ENCODE measurements around the gene C4orf33. TPM values are rescaled to one million over a fixed set of nuclear protein-coding genes. Genes with fewer than 3 reads are reported as not detected.
"Not testable (repeated sequence)": the region's sequence is repeated elsewhere in the genome, so short reads cannot be mapped to it uniquely, and the experiment has no call there.

C4orf33 gene
- total RNA-seq, 1 donor from 2014 or later, result 17.0 TPM

DNA sequence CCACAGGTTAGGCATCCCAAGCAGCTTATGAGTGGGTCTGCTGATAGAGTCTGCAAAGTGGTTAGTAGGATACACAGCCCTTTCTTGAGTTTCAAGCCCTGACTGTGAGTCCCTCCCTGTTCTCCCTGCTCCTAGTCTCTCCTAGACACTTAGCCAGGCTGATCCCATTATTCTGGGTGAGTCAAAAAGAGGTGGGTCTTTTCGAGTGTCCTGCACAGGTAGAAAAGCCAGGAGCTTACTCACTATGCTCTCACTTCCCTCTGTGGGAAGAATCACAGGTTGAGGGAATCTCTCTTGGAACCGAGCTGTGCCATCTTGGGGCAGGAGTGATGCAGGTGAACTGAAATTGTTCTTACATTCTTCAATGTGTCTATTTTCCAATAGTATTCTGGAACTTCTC lies 32.3 kb upstream of the C4orf33 start:
- peaks cover 60% of the 10 kb centered on the region for H3K9me3 Mint-ChIP-seq
- H3K4me3 Mint-ChIP-seq, result no peak overlapping the region
- H3K4me2 ChIP-seq, result no peak overlapping the region
- no peaks in the 10 kb centered on the region for H3F3A ChIP-seq (ENCODE audit: low read depth)
- H2AFZ ChIP-seq (replicated peaks), result no peak overlapping the region
- no peak overlapping the region for H3K27ac Mint-ChIP-seq
- H4K20me1 ChIP-seq (ENCODE audit: low read depth), result no peaks in the 10 kb centered on the region
- H3K36me3 ChIP-seq, result peaks cover 16% of the 10 kb centered on the region
- H3K79me2 ChIP-seq (ENCODE audit: low read depth), result no peaks in the 10 kb centered on the region
- peaks cover 24% of the 10 kb centered on the region for H3K9me3 ChIP-seq (ENCODE audit: low read depth)
- H3K27me3 ChIP-seq, result no peaks in the 10 kb centered on the region
- H3K9ac ChIP-seq, result no peak overlapping the region
- H3K4me3 ChIP-seq, result no peak overlapping the region
- DNase-seq (ENCODE audit: low spot score), result no peak
- no peak for TF ChIP-seq EZH2 (IDR thresholded peaks at IDR 0.05)
- no peak for TF ChIP-seq EZH2phosphoT487 (IDR thresholded peaks at IDR 0.05)
- TF ChIP-seq, protein P1, sequence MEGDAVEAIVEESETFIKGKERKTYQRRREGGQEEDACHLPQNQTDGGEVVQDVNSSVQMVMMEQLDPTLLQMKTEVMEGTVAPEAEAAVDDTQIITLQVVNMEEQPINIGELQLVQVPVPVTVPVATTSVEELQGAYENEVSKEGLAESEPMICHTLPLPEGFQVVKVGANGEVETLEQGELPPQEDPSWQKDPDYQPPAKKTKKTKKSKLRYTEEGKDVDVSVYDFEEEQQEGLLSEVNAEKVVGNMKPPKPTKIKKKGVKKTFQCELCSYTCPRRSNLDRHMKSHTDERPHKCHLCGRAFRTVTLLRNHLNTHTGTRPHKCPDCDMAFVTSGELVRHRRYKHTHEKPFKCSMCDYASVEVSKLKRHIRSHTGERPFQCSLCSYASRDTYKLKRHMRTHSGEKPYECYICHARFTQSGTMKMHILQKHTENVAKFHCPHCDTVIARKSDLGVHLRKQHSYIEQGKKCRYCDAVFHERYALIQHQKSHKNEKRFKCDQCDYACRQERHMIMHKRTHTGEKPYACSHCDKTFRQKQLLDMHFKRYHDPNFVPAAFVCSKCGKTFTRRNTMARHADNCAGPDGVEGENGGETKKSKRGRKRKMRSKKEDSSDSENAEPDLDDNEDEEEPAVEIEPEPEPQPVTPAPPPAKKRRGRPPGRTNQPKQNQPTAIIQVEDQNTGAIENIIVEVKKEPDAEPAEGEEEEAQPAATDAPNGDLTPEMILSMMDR (IDR thresholded peaks at IDR 0.05), result no peak
- H3K27me3 Mint-ChIP-seq (ENCODE audit: insufficient read depth, low read depth), result peaks cover 3% of the 10 kb centered on the region
- no peaks in the 10 kb centered on the region for H3K4me1 ChIP-seq
- H3K36me3 Mint-ChIP-seq, result peaks cover 48% of the 10 kb centered on the region
- H3K27ac ChIP-seq, result no peak overlapping the region
- H3K4me1 Mint-ChIP-seq, result no peaks in the 10 kb centered on the region

DNA sequence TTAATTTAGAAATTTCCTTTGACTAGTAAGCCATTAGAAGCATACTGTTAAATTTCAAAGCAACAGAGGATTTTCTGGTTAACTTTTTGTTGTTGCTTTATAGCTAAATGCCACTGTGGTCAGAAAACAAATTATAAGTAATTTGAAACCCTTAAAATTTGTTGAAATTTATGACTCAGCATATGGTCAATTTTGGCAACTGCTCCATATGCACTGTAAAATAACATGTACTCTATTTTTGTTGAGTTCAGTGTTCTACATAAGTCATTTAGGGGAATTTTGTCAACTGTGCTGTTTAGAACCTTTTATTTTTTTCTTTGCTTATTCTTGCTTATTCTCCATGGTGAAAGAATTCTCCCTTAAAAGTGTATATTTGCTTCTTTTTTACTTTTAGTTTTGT lies 31.2 kb upstream of the C4orf33 start:
- Histone ChIP-seq H3K27ac (no peak overlapping the region), H3K9me3 (ENCODE audit: low read depth) (peaks cover 18% of the 10 kb centered on the region), H3K9ac (no peak overlapping the region), H2AFZ (replicated peaks) (no peak overlapping the region), H3K36me3 (peaks cover 16% of the 10 kb centered on the region), H3K27me3 (no peaks in the 10 kb centered on the region), H3K4me2 (no peak overlapping the region), H3K4me3 (no peak overlapping the region), H3F3A (ENCODE audit: low read depth) (no peaks in the 10 kb centered on the region), H3K4me1 (no peaks in the 10 kb centered on the region), H3K79me2 (ENCODE audit: low read depth) (no peaks in the 10 kb centered on the region), H4K20me1 (ENCODE audit: low read depth) (no peaks in the 10 kb centered on the region)
- Mint-ChIP-seq H3K27me3 (ENCODE audit: insufficient read depth, low read depth) (peaks cover 3% of the 10 kb centered on the region), H3K36me3 (peaks cover 43% of the 10 kb centered on the region), H3K9me3 (peaks cover 61% of the 10 kb centered on the region), H3K27ac (no peak overlapping the region), H3K4me3 (no peak overlapping the region), H3K4me1 (no peaks in the 10 kb centered on the region)
- DNase-seq (ENCODE audit: low spot score), result no peak
- TF ChIP-seq EZH2phosphoT487 (IDR thresholded peaks at IDR 0.05), result no peak
- TF ChIP-seq, protein P1 (IDR thresholded peaks at IDR 0.05), result no peak
- TF ChIP-seq EZH2 (IDR thresholded peaks at IDR 0.05), result no peak

DNA sequence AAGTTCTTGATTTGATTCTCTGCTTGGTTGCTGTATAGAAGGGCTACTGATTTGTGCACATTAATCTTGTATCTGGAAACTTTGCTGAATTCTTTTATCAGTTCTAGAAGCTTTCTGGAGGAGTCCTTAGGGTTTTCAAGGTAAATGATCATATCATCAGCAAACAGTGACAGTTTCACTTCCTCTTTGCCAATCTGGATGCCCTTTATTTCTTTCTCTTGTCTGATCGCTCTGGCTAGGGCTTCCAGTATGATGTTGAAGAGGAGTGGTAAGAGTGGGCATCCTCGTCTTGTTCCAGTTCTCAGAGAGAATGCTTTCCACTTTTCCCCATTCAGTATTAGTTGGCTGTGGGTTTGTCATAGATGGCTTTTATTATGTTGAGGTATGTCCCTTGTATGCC lies 26.4 kb upstream of the C4orf33 start:
- not testable (repeated sequence) for DNase-seq (ENCODE audit: low spot score); H3F3A ChIP-seq (ENCODE audit: low read depth); H3K27ac ChIP-seq; H3K4me2 ChIP-seq; H3K27me3 ChIP-seq; H4K20me1 ChIP-seq (ENCODE audit: low read depth); H3K9me3 ChIP-seq (ENCODE audit: low read depth); H3K9ac ChIP-seq; H3K4me1 ChIP-seq; H3K4me3 Mint-ChIP-seq; H3K4me3 ChIP-seq; H3K27ac Mint-ChIP-seq; H2AFZ ChIP-seq (replicated peaks); H3K27me3 Mint-ChIP-seq (ENCODE audit: insufficient read depth, low read depth); H3K4me1 Mint-ChIP-seq; H3K79me2 ChIP-seq (ENCODE audit: low read depth)
- Mint-ChIP-seq H3K36me3 (peaks cover 42% of the 10 kb centered on the region), H3K9me3 (peaks cover 57% of the 10 kb centered on the region)
- peaks cover 11% of the 10 kb centered on the region for H3K36me3 ChIP-seq

DNA sequence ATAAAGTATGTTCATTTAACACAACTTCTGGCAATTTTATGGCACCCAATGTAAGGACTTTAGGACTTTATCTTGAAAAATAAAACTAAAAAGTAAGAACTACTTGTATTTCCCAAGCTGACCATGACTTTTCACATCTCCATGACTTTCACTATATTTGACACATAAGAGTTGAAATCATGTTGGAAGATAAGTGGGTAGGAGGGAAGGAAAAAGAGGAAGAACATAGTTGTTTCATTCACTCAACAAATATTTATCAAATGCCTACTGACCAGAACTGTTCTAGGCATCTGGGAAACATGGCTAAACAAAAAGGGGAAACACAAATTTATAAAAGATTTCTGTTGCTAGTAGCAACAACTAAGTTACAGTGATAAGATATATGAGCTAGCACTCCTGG lies 18.6 kb upstream of the C4orf33 start:
- H3K27ac ChIP-seq, result no peak overlapping the region
- H4K20me1 ChIP-seq (ENCODE audit: low read depth), result no peaks in the 10 kb centered on the region
- Mint-ChIP-seq H3K4me3 (no peak overlapping the region), H3K27ac (no peak overlapping the region), H3K4me1 (peaks cover 4% of the 10 kb centered on the region), H3K27me3 (ENCODE audit: insufficient read depth, low read depth) (peaks cover 3% of the 10 kb centered on the region), H3K9me3 (peaks cover 49% of the 10 kb centered on the region), H3K36me3 (peaks cover 70% of the 10 kb centered on the region)
- H3K27me3 ChIP-seq, result no peaks in the 10 kb centered on the region
- no peak overlapping the region for H3K9ac ChIP-seq
- no peak for DNase-seq (ENCODE audit: low spot score)
- H3K4me2 ChIP-seq, result no peak overlapping the region
- H3K79me2 ChIP-seq (ENCODE audit: low read depth), result no peaks in the 10 kb centered on the region
- TF ChIP-seq, protein P1 (IDR thresholded peaks at IDR 0.05), result no peak
- no peak for TF ChIP-seq EZH2phosphoT487 (IDR thresholded peaks at IDR 0.05)
- TF ChIP-seq EZH2 (IDR thresholded peaks at IDR 0.05), result no peak
- H3K4me1 ChIP-seq, result no peaks in the 10 kb centered on the region
- H2AFZ ChIP-seq (replicated peaks), result no peak overlapping the region
- H3K9me3 ChIP-seq (ENCODE audit: low read depth), result no peaks in the 10 kb centered on the region
- no peak overlapping the region for H3K4me3 ChIP-seq
- no peaks in the 10 kb centered on the region for H3F3A ChIP-seq (ENCODE audit: low read depth)
- peaks cover 3% of the 10 kb centered on the region for H3K36me3 ChIP-seq

Data from neural progenitor cell (in vitro differentiated cells).